HG03565 (cell line): Measurements from ENCODE around the gene C2CD2.

Experiments used
- ATAC-seq: cut with Tn5 transposase; IDR thresholded peaks from one replicate; pipeline ENCODE4 v1.9.1; 2021; ENCODE audit warnings: mild to moderate bottlenecking, moderate library complexity; ENCODE audit not compliant: unreplicated experiment

C2CD2 gene

DNA sequence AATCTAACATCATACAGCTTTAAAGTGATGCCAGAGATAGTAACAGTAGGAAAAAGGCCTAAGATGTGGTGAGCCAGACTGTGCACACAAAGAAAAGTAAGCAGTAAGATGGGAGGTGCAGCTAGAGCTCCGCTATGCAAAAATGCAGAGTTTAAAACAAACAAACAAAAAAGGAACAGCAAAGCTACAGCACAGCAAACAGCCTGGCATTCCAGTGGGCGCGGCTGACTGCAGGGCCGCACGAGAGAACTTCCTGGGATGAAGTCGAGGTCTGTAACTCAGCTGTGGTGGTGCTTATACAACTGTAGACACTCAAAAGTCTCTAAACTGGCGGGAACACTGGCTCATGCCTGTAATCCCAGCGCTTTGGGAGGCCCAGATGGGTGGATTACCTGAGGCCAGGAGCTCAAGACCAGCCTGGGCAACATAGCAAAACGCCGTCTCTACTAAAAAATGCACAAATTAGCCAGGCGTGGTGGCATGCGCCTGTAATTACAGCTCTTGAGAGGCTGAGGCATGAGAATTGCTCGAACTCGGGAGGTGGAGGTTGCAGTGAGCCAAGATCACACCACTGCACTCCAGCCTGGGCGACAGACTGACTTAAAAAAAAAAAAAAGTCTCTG, 104.7 kb downstream of the C2CD2 start:
- no peak for ATAC-seq

- ATAC-seq, result no peak
These were observed 105.3 kb downstream of the C2CD2 start for GRCh38 chr21:41848533-41848932.

GRCh38 chr21:41847066-41847804, 106.6 kb downstream of the C2CD2 start:
- no peak for ATAC-seq

- ATAC-seq, result no peak
These were observed 107.3 kb downstream of the C2CD2 start for GRCh38 chr21:41846536-41846935.

DNA sequence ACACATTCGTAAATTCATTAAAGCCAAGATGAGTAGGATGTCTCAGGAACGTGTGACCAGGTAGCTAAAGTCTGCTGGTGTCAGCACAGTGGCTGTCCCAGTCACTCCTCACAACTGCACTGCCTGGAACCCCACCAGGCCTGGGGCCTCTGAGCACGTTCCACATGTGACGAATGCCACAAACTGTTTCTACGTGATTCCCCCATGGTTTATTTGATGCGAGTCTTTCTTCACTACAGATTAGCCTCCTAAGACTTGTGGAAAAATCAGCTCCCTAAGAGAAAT, 107.8 kb downstream of the C2CD2 start:
- no peak for ATAC-seq

DNA sequence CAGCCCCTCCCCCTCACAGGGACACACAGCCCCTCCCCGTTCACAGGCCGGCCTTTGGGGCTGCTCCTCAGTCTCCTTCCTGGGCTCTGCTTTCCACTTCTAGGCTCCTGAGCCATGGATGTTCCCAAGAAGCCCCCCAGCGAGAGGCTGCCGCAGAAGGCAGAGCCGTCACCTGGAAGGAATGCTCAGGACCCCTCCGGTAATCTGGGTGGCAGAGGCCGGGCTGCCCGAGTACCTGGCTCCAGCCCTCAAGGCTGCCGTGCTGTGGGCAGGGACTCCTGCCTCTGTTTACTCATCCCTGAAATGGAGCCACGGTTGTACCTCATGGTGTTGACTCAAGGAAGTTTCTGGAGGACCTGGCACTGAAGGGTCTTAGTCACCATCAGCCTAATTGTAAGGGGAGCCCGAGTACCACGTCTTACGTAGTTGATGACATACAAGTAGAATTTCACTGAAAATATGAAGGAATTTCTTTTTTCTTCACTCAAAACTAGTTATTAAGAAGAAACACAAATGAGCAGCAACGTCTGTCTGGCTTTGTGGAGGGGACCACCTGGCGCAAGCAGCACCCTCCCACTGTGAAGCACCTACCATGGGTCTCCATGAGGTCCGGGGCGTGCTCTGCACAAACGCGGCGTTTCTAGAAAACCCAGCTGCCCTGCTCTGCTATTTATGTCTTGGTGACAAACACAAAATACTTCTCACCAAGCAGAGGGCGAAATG, 108.3 kb downstream of the C2CD2 start:
- no peak for ATAC-seq

- no peak for ATAC-seq
These were observed 110.2 kb downstream of the C2CD2 start for GRCh38 chr21:41843584-41843983.

DNA sequence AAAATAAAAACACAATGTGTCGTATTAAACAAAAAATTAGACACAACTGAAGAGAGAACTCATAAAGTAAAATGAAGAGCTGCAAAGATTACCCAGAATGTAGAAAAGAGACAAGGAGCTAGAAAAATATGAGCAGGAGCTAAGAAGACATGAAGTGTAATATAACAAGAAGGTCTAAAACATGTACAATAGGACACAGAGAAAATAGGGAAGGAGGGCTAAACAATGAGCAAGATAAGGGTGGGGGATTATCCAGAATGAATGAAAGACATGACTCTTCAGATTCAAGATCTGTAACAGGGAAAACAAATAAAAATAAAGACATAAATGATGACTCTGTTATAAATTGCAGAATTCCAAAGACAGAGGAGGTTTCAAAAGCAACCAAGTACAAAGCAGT, 112.9 kb downstream of the C2CD2 start:
- ATAC-seq, result no peak

- ATAC-seq, result no peak
These were observed 114.3 kb downstream of the C2CD2 start for GRCh38 chr21:41839387-41840000.

DNA sequence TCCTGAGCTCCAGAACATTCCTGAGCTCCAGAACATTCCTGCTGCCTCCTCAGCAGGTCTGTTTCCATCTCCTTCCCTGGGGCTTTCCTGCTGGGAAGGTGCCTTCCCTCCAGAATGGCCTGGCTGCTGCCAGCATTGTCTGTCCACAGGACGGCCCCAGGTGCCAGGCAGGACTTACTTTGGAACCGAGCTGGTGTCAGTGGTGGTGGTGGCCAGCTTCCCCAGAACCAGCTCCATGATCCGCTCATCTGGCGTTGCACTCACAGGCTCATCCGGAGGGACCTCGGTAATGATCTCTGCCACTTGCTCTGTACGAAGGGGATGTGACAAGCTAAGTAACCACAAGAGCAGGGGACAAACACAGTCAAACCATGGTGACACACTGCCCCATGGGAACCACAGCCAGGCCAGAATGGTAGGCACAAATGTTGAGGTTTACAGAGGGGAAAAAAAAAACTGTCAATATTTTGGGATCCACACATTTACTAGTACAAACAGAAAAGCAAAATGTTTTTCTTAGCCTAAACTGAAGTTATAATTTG, 116.0 kb downstream of the C2CD2 start:
- ATAC-seq, result no peak

DNA sequence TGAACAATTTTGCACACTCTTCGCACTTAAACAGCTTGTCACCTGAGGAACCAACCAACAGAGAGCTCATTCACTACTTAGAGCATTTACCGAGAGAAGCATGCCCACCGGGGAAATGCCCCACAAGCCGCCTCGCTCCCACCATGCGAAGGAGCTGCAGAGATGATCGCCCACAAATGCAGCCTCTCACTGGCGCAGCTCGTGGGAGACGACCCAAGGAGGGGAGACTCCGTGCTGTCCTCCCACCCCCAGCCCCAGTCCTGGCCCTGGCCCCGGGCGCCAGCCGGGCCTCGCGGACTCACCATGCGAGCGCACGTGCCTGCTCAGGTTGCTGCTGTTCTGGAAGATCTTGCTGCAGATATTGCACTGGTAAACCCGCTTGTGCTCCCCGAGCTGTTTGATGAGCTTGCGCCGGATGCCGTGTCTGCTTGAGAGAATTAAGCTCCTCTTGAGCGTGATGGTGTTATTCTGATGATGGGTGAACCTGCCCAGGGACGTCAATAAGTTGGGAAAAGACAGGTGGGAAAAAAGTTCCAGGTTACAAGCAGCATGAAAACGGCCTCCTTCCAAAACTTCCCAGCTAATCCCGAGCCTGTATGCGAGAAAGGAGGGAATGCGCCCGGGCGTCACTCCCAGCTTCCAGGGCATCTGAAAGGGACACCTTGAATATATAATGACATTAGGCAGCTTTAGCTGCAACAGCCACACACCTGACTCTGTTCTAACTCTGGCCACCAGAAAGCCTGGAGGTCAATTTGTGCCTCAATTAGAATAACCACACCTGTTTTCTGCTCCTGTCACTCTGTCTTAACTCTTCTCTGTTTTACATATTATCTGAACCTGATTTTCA, 117.4 kb downstream of the C2CD2 start:
- no peak for ATAC-seq

GRCh38 chr21:41835711-41836154, 118.1 kb downstream of the C2CD2 start:
- ATAC-seq, result no peak
